ENCODE results near the gene FAM193A.
"Not testable (repeated sequence)": the region's sequence is repeated elsewhere in the genome, so short reads cannot be mapped to it uniquely, and the experiment has no call there.

FAM193A gene

GRCh38 chr4:2662598-2662997, 126.2 kb downstream of the FAM193A start:
- DNase-seq = no peak

DNA sequence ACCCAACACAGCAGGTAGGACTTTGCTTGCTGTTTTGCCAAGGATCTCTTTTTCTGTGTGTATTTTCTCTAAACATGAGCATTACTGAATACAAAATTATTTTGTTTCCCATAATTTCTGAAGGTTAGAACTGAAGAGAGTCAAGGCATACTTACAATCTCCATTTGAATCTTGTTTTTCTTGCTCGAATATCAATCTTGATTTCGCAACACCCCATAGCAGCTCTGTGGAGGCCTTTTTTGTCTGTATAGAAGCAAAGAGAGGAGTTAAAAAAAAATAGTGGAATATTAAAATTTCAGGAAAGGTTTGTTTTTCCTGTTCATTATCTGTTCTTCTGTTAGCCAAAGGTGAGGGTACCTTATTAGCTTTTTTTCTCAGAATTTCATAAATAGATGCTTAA, 126.8 kb downstream of the FAM193A start:
- DNase-seq = no peak

DNA sequence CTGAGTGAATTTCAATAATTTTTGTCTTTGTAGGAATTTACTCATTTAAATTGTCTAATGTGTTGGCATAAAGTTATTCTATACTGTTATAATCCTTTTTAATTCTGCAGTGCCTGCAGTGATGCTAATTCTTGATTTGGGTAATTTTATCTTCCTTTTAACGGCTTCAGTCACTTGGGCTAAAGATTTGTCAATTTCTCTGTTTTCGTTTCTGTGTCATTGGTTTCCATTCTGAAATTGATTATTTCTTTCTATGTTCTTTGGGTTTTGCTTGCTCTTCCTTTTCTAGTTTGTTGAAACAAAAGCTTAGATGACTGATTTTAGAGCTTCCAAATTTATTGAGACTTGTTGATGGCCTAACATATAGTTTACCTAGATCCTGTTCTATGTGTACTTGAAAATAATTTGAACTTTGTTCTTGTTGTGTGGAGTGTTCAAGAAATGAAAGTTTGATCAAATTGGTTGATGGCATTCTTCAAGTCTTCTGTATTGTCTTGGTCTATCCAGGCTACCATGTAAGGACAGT, 130.3 kb downstream of the FAM193A start:
- no peak for DNase-seq

DNA sequence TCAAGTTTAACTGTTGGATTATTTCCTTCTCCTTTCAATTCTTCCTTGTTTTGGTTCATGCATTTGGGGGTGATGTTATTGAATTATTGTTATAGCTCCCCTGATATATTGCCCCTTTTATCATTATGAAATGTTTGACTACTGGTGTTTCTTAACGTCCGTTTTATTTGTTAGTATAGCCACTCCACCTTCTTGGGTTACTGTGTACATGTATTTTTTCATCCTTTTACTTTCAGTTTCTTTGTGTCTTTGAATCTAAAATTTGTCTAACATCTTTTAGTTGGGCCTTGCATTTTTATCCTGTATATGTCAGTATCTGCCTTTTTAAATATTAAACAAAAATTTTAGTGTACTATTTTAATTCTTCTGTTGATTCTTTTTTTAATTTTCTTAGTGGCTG, 131.0 kb downstream of the FAM193A start:
- DNase-seq = no peak

DNA sequence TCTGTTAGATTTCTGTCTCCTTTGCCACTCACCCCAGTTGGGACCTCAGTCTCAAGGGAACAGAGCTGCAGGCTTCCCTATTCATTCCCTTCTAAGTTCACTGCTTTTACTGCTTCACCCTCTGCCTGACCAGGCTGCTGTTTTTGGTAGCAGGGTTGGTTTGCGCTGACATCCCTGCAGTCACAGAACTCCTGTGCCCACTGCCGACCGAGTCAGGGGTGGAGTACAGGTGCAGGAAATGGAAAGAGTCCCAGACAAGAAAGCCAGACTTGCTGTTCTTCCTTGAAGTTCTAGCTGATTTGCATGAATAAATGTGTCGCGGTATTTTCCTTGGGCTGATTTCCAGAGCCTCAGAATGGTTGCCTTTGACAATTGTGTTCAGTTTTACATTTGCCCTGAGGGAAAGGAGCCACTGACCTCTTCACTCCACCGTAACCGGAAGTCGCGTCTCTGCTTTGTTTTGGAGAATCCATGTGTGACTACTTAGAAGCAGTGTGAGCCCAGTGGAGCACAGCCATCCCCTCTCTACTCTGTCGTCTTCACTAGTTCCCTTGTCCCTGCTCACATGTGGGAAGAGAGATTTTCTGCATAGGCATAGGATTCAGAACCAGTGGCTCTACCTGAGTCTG, 134.9 kb downstream of the FAM193A start:
- no peak for DNase-seq

- DNase-seq = no peak
Observed at GRCh38 chr4:2672082-2672481, 135.6 kb downstream of the FAM193A start.

- DNase-seq = no peak
Observed at GRCh38 chr4:2672700-2673099, 136.3 kb downstream of the FAM193A start.

DNA sequence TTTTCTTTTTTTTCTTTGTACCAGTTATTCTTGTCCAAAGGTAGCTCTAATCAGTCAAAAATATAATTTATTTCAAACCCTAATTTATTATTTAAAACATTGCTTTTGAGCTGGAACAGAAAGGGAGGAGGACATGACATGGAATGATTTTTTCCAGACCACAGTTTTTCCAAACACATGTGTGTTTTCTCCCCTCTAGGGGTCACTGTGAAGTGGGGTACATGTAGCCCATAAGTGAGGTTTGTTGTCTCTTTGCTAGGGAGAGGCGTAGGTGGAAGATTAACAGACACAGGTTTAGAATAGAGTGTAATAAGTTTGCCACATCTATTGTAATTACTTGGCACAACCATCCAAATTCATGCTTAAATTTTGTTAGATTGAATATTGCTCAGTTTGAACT, 136.7 kb downstream of the FAM193A start:
- DNase-seq = no peak

DNA sequence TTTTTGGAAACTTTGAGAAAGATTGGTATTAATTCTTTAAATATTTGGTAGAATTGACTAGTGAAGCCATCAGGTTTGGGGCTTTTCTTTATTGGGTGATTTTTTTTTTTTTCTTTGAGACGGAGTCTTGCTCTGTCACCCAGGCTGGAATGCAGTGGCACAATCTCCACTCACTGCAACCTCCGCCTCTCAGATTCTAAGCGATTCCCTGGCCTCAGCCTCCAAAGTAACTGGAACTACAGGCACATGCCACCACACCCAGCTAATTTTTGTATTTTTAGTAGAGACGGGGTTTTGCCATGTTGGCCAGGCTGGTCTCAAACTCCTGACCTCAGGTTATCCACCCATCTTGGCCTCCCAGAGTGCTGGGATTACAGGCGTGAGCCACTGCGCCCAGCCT, 143.3 kb downstream of the FAM193A start:
- not testable (repeated sequence) for DNase-seq

GRCh38 chr4:2684486-2684885, 148.0 kb downstream of the FAM193A start:
- DNase-seq = no peak

DNA sequence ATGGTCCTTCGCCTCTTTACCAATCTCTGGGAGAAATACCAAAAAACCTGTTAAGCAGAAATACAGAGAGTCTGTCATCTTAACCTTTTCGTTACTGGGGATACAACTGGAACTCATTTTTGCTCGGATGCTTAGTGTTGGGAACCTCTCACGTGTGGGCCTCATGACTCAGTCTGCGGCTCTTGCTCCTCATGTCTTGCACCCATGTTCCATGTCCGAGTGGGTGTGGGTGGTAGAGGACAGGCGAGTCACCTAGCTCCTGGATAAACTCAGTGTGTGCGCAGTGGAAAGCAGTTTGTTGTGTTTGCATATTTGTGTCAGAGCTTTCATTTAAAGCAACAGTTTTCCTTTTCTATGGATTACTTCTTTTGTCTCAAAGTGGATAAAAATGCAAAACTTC, 149.1 kb downstream of the FAM193A start:
- DNase-seq = no peak

DNA sequence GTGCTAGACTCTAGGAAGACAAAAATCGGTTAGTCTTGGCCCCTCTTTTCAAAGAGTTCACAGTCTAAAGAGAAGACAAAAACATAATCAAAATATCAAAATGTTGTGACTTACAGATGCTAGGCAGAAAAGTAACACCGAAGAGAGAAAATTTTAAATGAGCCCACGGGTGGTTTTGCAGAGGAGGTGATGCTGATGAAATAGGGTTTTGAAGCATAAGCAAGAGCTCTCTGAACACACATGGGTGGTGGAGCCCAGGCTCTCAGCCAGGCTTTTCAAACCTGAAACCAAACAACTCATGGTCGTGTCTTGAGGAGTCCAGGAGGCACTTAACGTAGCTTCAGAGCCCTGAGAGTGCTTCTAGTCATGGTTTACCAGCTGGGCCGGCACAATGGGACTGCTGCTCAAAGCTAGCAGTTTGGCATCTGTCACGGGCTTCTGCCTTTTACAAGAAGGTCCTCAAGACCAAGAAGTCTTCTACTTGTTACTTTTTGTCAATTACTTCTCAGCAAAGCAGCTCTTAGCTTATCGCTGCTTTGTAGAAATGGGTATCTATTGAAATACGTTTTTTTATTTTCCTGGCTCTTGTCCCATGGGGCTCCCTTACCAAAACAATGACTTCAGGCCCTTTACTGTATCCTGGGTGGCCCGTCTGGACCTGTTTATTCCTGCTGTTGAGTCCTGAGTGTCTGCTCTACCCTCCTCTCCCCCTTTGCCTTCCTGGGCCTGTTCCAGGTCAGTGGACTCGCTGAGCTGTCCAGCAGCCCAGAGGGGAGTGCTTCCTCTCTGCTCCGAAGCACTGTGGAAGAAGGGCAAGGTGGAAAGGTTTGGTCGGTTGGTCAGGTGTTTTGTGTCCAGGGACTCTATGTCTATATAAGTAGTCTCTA, 150.2 kb downstream of the FAM193A start:
- DNase-seq = no peak

GRCh38 chr4:2688281-2688680, 151.8 kb downstream of the FAM193A start:
- no peak for DNase-seq

GRCh38 chr4:2688697-2689096, 152.2 kb downstream of the FAM193A start:
- no peak for DNase-seq

DNA sequence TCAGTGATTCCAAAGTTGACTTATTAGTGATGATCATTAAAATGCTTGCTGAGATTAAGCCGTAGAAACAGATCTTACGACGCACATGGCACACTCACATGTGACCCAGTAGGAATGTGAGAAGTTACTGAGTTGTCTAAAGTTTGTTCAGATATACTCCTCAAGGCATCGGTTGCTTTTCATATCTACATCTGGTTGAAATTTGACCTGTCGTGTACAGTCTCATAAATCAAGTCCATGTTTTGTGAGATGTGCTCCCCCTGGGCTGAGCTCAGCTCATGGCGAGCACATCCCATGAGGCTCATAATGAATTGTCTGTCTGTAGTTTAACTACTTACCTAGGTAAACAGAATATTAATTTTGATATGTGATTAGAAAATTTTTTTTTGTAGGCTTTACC, 152.7 kb downstream of the FAM193A start:
- no peak for DNase-seq

DNA sequence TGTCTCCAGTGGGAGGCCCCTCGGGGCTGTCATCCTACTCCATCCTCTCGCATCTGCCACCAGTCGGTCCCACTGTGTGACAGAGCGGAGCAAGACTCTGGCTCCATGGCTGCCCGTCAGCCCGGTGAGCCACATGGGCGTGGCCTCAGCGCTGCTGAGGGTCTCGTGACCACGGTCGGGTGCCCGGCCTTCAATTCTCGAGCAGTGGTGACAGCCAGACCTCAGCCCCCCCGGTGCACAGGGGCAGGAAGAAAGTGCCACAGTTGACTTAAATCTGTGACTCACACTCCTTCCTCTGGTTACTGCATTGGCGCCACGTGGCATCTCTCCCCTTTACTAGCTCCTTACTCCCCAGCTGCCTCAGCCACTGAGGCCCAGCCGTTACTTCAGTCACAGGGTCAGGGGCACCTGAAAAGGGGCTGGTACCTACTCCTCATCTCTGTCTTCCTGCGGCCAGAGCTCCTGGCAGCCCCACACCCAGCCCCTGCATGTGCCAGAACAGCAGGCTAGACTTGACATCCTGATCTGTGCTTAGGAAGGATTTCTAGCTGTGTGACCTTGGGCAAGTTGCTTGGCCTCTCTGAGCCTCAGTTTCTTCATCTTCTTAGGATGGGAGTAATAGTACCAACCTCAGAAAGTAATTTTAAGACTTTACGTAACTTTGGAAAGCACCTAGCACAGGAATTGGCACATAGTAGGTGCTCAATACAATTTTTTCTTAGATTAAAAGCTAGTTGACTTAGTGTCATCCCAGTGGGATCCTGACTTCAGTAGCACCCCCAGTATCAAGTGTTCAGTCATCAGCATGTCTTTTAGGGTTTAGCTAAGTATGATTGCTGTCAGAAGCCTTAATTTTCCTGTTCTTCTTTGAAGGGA, 153.6 kb downstream of the FAM193A start:
- no peak for DNase-seq

DNA sequence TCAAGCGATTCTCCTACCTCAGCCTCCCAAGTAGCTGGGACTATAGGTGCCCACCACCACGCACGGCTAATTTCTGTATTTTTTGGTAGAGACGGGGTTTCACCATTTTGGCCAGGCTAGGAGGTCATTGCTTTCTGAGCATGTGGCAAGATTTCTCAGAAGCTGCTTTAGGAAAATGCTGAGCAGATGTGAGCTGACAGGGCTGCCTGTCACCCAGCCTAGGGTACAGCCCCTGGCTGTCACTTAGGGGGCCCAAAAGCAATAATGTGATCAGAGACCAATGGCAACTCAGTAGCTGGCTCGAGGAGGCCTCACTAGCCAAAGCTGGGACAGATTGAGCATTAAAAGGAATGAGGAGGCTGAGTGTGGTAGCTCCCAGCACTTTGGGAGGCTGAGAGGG, 154.9 kb downstream of the FAM193A start:
- no peak for DNase-seq

DNA sequence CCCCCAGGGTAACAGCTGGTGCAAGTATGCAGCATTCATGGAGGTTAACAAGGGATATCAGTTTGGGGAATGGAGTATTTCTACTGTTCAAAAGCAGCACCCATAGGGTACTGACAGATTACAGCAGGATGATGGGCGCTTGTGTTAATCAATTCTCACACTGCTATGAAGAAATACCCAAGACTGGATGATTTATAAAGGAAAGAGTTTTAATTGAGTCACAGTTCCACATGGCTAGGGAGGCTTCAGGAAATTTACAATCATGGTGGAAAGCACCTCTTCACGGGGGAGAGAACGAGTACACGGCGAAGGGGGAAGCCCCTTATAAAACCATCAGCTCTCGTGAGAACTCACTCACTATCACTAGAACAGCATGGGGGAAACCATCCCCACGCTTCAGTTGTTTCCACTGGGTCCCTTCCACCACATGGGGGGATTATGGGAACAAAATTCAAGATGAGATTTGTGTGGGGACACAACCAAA, 155.5 kb downstream of the FAM193A start:
- no peak for DNase-seq

DNA sequence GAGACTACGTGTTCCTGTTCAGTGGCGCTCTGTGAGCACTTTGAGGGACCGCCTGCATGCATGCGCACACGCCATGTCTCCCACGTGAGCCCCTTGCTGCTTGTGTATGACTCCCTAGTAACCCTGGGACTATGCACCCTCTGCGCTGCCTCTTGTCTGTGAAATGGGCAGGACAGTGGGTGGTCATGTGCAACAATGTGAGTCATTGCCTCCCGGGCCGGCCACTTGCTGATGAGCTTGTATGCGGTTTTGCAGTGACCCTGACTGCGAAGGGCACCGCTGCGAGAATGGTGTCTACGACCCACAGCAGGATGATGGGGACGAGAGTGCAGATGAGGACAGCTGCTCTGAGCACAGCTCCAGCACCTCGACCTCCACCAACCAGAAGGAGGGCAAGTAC, 158.2 kb downstream of the FAM193A start:
- no peak for DNase-seq

DNA sequence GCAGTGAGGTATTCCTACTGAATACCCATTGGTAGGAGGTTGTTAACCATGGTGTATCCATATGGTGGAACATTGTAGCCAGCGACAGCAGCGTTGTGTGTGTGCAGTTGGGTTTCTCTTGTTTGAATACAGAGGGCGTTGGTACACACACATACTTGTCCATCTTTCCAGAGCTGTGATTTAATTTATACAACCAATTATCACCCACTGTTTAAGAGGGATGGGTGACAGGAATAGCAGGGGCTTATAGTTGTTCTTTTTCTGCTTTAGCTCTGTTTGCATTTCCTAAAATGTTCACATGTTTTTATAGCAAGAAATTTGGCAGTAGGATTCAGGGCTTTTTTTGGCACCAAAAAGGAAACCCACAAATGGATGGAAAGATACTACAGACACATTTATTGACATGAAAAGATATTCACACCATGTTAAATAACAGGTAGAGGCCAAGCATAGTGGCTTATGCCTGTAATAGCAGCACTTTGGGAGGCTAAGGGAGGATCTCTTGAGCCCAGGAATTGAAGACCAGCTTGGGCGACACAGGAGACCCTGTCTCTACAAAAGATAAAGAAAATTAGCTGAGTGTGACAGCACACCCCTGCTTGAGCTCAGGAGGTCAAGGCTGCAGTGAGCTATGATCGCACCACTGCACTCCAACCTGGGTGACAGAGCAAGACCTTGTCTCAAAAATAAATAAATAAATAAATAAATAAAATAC, 159.1 kb downstream of the FAM193A start:
- no peak for DNase-seq

- DNase-seq = no peak
Observed at GRCh38 chr4:2696423-2696822, 160.0 kb downstream of the FAM193A start.

DNA sequence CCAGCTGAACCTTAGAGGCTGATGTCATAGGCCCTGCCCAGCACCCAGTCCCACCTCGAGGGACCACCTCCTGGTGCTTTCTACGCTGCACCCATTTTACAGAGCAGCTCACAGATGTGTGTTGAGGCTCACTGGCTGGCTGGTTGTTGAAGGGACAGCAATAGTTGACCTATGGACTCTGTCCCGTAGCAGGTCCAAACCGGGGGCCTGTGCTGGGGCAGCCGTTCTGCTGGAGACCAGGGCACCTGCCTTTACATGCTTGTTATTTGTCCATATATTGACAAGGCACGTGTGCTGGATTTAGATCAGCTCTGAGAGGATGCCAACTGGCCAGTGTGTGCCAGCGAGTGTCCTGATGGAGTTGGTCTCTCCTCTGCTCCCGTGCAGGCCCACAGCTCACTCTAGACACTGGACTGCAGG, 161.6 kb downstream of the FAM193A start:
- no peak for DNase-seq

Data from right forelimb (tissue), 1 donor.